Adrenal gland (tissue), 5 donors: Measurements from ENCODE around the gene ANKRD28.

ENCODE experiments used
- POLR2A ChIP-seq, 2 donors: fragments of 450-650 bp; IDR thresholded peaks; one replicate each; pipeline ENCODE4 v1.6.1; 2017; ENCODE audit warnings: antibody characterized with exemption in 2 of 2, mild to moderate bottlenecking in 2 of 2, moderate library complexity in 1 of 2
- TF ChIP-seq, protein P1 (sequence below), 6 experiments: fragments of 450-650 bp in 4 of 6; fragments of 200-600 bp in 2 of 6; sonication (generic) in 1 of 6; IDR thresholded peaks; 1 replicate in 5 of 6; 2 replicates in 1 of 6; pipeline versions ENCODE4 v1.5.1 to v1.8.0; 2016 to 2021; ENCODE audit warnings: antibody characterized with exemption in 6 of 6, mild to moderate bottlenecking in 2 of 6, moderate library complexity in 1 of 6
- donor health status: DM: no; HTN: no; CAD: no.

DNA sequence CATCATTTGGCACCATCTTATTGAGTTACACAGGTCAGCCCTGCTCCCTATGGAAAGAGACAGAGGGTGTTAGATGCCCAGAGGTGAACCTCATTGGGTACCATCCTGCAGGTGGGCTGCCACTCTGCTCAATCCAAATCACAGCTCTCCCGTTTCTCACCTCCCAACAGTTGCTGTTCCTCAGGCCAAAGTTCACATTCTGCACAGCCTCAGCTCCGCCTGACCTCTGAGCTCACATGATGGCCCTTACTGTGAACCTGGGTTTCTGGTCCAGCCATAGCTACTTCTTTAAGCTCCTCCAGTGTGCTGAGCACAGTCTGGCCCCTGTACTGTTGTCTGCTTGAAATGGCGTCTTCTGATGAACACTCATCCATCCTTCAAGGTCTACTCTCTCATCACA is 148.4 kb downstream of the ANKRD28 start:
- TF ChIP-seq, protein P1, sequence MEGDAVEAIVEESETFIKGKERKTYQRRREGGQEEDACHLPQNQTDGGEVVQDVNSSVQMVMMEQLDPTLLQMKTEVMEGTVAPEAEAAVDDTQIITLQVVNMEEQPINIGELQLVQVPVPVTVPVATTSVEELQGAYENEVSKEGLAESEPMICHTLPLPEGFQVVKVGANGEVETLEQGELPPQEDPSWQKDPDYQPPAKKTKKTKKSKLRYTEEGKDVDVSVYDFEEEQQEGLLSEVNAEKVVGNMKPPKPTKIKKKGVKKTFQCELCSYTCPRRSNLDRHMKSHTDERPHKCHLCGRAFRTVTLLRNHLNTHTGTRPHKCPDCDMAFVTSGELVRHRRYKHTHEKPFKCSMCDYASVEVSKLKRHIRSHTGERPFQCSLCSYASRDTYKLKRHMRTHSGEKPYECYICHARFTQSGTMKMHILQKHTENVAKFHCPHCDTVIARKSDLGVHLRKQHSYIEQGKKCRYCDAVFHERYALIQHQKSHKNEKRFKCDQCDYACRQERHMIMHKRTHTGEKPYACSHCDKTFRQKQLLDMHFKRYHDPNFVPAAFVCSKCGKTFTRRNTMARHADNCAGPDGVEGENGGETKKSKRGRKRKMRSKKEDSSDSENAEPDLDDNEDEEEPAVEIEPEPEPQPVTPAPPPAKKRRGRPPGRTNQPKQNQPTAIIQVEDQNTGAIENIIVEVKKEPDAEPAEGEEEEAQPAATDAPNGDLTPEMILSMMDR (IDR thresholded peaks at IDR 0.05) = no peak
- no peak for TF ChIP-seq POLR2A (IDR thresholded peaks at IDR 0.05)
